OCI-LY7 (cell line): ENCODE data around the gene UNC5B.

Experiments used
- EZH2phosphoT487 ChIP-seq: fragments of 200-600 bp; sonication (generic); IDR thresholded peaks from 2 replicates; pipeline ENCODE4 v1.6.1; 2018; ENCODE audit warnings: low read depth, borderline replicate concordance, mild to moderate bottlenecking, mixed run types, antibody characterized with exemption, low read length, moderate library complexity, mixed read lengths
- TF ChIP-seq, protein P1 (sequence below): fragments of 200-600 bp; sonication (generic); conservative IDR thresholded peaks from 2 replicates; pipeline ENCODE4 v1.5.1; 2014; ENCODE audit warnings: mild to moderate bottlenecking, antibody characterized with exemption, low read length, moderate library complexity, mixed read lengths

DNA sequence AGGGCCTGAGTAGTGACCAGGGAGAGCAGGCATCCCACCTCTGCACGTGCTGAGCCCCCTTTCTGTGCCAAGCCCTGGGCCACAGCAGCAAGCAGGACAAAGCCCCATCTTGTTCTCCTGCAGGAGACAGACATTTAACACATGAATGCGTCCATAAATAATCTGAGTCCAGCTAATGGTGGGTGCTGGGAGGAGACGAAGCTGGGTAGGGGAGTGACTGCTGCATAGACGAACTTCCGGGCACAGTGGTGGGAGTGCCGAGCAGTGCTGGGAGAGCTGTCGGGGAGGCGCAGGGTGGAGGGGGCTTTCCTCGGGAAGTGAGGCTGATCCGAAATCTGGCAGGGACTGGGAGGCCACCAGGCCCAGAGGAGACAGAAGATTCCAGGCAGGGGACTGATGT lies 71.5 kb downstream of the UNC5B start:
- TF ChIP-seq, protein P1, sequence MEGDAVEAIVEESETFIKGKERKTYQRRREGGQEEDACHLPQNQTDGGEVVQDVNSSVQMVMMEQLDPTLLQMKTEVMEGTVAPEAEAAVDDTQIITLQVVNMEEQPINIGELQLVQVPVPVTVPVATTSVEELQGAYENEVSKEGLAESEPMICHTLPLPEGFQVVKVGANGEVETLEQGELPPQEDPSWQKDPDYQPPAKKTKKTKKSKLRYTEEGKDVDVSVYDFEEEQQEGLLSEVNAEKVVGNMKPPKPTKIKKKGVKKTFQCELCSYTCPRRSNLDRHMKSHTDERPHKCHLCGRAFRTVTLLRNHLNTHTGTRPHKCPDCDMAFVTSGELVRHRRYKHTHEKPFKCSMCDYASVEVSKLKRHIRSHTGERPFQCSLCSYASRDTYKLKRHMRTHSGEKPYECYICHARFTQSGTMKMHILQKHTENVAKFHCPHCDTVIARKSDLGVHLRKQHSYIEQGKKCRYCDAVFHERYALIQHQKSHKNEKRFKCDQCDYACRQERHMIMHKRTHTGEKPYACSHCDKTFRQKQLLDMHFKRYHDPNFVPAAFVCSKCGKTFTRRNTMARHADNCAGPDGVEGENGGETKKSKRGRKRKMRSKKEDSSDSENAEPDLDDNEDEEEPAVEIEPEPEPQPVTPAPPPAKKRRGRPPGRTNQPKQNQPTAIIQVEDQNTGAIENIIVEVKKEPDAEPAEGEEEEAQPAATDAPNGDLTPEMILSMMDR = no peak
- TF ChIP-seq EZH2phosphoT487 = no peak
